Colonic mucosa (tissue), 4 donors: ENCODE data around the gene DAZL. TPM values are rescaled to one million over a fixed set of nuclear protein-coding genes. Genes with fewer than 3 reads are reported as not detected.

Experiments used
- DNase-seq: peaks from one replicate; pipeline ENCODE4 v3.0.0-alpha.2; 2020
- H3K27ac ChIP-seq: fragments of 200-600 bp; one replicate; pipeline ENCODE4 v1.8.0; 2021
- H3K27me3 ChIP-seq: fragments of 200-600 bp; one replicate; pipeline ENCODE4 v1.8.0; 2021
- H3K36me3 ChIP-seq: fragments of 200-600 bp; one replicate; pipeline ENCODE4 v1.8.0; 2021
- H3K4me1 ChIP-seq: fragments of 200-600 bp; one replicate; pipeline ENCODE4 v1.8.0; 2021; ENCODE audit warnings: mild to moderate bottlenecking
- H3K4me3 ChIP-seq: fragments of 200-600 bp; one replicate; pipeline ENCODE4 v1.8.0; 2021
- H3K9ac ChIP-seq, 2 donors: one replicate each; pipeline ENCODE4 v1.7.0; 2013; ENCODE audit warnings: control low read depth in 2 of 2, low read depth in 2 of 2, low read length in 2 of 2
- H3K9me3 ChIP-seq: fragments of 200-600 bp; one replicate; pipeline ENCODE4 v1.8.0; 2021
- CTCF ChIP-seq: fragments of 200-600 bp; IDR thresholded peaks from one replicate; pipeline ENCODE4 v1.8.0; 2022; ENCODE audit warnings: antibody characterized with exemption, mild to moderate bottlenecking
- intact Hi-C: fragments of 100-400 bp; cut with DNase I; formaldehyde crosslinking; loops from one replicate; pipeline ENCODE4 v1.14.1; 2022
- total RNA-seq, 2 donors: library from RNA; stranded (reverse); fragmentation: NEBNext Ultra II Directional in 1 of 2; extraction: Animal tissue kit (Norgen Biotek cat#: 25700) in 1 of 2; gene quantifications; one replicate each; pipeline ENCODE4 v1.2.1, GENCODE V29; 2021
- donor health status: healthy.
- donor health status: DM: no; HTN: no; CAD: no.
- donor health status: DM: no; HTN: no; CAD: no.

DAZL gene
- total RNA-seq, 2 donors from 2014 or later = not detected

DNA sequence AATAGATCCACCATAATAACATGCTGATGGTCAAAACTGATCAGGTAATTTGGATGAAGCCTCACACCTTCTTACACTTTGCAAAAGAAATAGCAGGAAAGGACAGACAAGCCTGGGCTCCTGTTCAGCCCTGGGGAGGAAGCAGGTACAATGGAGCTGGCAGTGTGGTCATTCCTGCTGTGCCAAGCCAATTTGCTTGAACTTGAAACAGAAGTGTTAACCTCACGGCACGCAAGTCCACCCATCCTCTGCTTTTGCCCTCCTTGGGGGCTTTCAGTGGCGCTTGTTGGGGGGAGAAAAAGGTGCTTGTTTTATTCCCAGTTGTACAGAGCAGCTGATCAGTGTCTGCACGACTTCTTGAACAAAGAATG lies 54.9 kb downstream of the DAZL start:
- no peaks in the 10 kb centered on the region for H3K36me3 ChIP-seq
- no peaks in the 10 kb centered on the region for H3K27me3 ChIP-seq
- no peaks in the 10 kb centered on the region for H3K4me1 ChIP-seq
- intact Hi-C loops = loop anchor here (1.0 to 5.0 kb wide), 2 partner anchors 260 to 283 kb away; partner anchors contain the start of gene OXNAD1
- TF ChIP-seq CTCF = no peak
- no peak overlapping the region for H3K27ac ChIP-seq
- no peak overlapping the region for H3K9ac ChIP-seq
- no peaks in the 10 kb centered on the region for H3K9me3 ChIP-seq
- no peak for DNase-seq
- H3K4me3 ChIP-seq = no peak overlapping the region

DNA sequence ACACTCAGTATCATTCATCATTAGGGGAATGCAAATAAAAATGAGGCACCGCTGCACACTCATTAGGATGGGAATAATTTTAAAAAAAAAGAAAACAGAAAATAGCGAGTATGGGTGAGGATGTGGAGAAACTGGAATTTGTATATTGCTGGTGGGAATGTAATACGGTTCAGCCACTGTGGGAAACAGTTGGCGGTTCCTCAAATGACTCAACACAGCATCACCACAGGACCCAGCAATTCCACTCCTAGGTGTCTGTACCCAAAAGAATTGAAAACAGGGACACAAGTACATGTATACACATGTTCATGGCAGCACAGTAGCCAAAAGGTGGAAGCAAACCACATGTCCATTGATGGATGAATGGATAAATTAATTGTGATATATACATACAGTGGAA lies 56.5 kb downstream of the DAZL start:
- H3K36me3 ChIP-seq = no peaks in the 10 kb centered on the region
- intact Hi-C loops = no loop called here

GRCh38 chr3:16547561-16548357 lies 57.5 kb downstream of the DAZL start:
- Histone ChIP-seq H3K9ac (no peak overlapping the region), H3K4me1 (no peaks in the 10 kb centered on the region), H3K9me3 (no peaks in the 10 kb centered on the region), H3K36me3 (no peaks in the 10 kb centered on the region), H3K4me3 (no peak overlapping the region), H3K27me3 (no peaks in the 10 kb centered on the region), H3K27ac (no peak overlapping the region)
- no peak for TF ChIP-seq CTCF
- intact Hi-C loops = no loop called here
- DNase-seq = no peak

More for the DNA sequence above, 56.5 kb downstream of the DAZL start:
- no peak overlapping the region for H3K9ac ChIP-seq
- no peaks in the 10 kb centered on the region for H3K9me3 ChIP-seq
- no peak for TF ChIP-seq CTCF
- H3K27me3 ChIP-seq = no peaks in the 10 kb centered on the region
- no peak overlapping the region for H3K27ac ChIP-seq
- no peak overlapping the region for H3K4me3 ChIP-seq
- no peaks in the 10 kb centered on the region for H3K4me1 ChIP-seq
- DNase-seq = no peak

DNA sequence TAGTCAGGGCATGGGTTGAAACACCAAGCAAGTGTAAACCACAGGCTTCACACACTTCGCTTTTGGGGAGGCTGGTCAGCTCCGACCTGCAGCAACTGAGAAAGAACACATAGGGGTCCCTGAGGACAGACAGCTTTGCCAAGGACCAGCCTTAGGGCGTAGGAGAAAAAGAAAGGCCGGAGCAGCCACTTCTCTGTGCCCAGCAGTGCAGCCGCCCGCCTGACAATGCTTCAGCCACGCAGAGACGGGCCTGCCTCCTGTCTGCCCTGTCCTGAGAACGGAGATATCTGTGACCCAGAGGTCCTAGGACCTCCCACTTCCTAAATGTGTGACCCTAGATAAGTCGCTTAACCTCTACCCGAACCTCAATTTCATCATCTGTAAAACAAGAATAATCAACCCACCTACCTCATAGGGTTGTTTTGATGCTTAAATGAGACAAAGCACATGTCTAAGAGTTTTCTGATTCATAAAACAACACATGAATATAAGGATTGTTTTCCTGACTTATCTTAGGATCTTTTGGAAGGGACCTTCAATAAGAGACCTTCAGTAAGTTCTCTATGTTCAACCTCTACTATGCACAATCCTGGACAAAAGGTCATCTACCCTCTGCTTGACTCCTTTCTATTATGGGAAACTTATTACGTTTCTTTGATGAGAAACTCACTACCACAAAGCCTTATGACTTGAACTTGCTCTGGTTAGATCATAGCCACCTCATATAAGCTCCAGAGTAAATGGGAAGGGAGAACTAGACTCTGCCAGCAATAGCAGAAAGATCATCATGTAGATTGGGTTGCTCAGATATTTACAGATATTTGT lies 58.8 kb downstream of the DAZL start:
- Histone ChIP-seq H3K9ac (no peak overlapping the region), H3K9me3 (no peaks in the 10 kb centered on the region), H3K27me3 (no peaks in the 10 kb centered on the region), H3K4me3 (no peak overlapping the region), H3K4me1 (no peaks in the 10 kb centered on the region), H3K36me3 (no peaks in the 10 kb centered on the region), H3K27ac (no peak overlapping the region)
- intact Hi-C loops = no loop called here
- TF ChIP-seq CTCF = no peak
- no peak for DNase-seq

DNA sequence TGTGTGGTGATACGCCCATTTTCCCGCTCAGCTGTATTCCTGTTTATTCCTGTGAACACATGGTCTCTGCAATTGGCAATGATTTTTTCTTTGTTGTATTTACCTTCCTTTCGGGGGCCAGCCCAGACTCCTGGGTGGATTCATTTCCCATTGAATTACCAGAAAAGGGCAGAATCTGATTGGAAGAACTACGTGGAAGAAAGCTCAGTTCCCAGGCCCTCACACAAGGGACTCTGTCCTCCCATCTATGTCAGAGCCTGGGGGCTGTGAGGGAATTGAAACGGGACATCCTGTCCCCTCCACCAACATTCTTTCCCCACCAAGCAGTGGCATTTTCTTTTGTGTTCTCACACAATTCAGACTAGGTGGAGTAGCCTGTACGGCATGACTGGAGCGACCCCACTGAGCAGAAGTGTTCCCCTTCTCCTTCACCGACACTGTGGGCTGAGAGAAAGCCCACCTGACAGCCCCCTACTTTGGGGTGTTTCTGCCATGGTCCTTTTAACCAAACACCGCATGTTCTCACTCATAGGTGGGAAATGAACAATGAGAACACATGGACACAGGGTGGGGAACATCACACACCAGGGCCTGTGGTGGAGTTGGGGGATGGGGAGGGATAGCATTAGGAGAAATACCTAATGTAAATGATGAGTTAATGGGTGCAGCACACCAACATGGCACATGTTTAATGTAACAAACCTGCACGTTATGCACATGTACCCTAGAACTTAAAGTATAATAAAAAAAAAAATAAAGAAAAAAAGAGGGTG lies 59.6 kb downstream of the DAZL start:
- intact Hi-C loops = no loop called here
- H3K27me3 ChIP-seq = peaks cover 4% of the 10 kb centered on the region
- no peak overlapping the region for H3K9ac ChIP-seq
- DNase-seq = no peak
- H3K36me3 ChIP-seq = no peaks in the 10 kb centered on the region
- H3K4me1 ChIP-seq = no peaks in the 10 kb centered on the region
- no peak for TF ChIP-seq CTCF
- H3K27ac ChIP-seq = no peak overlapping the region
- H3K4me3 ChIP-seq = no peak overlapping the region
- H3K9me3 ChIP-seq = no peaks in the 10 kb centered on the region
